HepG2 (cell line): ENCODE measurements around the gene SSNA1. TPM values are rescaled to one million over a fixed set of nuclear protein-coding genes. Genes with fewer than 3 reads are reported as not detected.

ENCODE experiments used
- ATRX ChIP-seq: sonication (generic); formaldehyde crosslinking; IDR thresholded peaks from 2 replicates; pipeline ENCODE4 v1.4.0; 2020; ENCODE audit warnings: missing genetic modification reagents, borderline replicate concordance
- ELF1 ChIP-seq: sonication (generic); formaldehyde crosslinking; IDR thresholded peaks from 2 replicates; pipeline ENCODE4 v1.4.0; 2020; ENCODE audit warnings: missing genetic modification reagents
- FOXP4 ChIP-seq: sonication (generic); formaldehyde crosslinking; IDR thresholded peaks from 2 replicates; pipeline ENCODE4 v1.4.0; 2020; ENCODE audit warnings: missing genetic modification reagents
- IRF2 ChIP-seq: IDR thresholded peaks from 2 replicates; pipeline ENCODE4 v1.6.1; 2018; ENCODE audit warnings: missing genetic modification reagents, missing compliant biosample characterization
- KAT8 ChIP-seq: IDR thresholded peaks from 2 replicates; pipeline ENCODE4 v1.6.1; 2016; ENCODE audit warnings: missing genetic modification reagents, missing compliant biosample characterization
- NKX3-1 ChIP-seq: sonication (generic); formaldehyde crosslinking; IDR thresholded peaks from 2 replicates; pipeline ENCODE4 v1.5.0; 2020; ENCODE audit warnings: missing genetic modification reagents
- PBX2 ChIP-seq: IDR thresholded peaks from 2 replicates; pipeline ENCODE4 v1.6.1; 2016; ENCODE audit warnings: control low read depth
- PHF8 ChIP-seq: sonication (generic); formaldehyde crosslinking; IDR thresholded peaks from 2 replicates; pipeline ENCODE4 v1.5.0; 2020; ENCODE audit warnings: missing genetic modification reagents
- SOX6 ChIP-seq, 2 experiments: fragments of 450-650 bp in 1 of 2; sonication (generic) in 1 of 2; formaldehyde crosslinking in 1 of 2; IDR thresholded peaks; 2 replicates each; pipeline versions ENCODE4 v1.4.0 to v1.6.1; 2017 to 2020; ENCODE audit warnings: antibody characterized with exemption in 1 of 2, mild to moderate bottlenecking in 1 of 2, missing genetic modification reagents in 1 of 2
- TBX2 ChIP-seq: sonication (generic); formaldehyde crosslinking; IDR thresholded peaks from 2 replicates; pipeline ENCODE4 v1.5.0; 2020; ENCODE audit warnings: missing genetic modification reagents, mild to moderate bottlenecking, borderline replicate concordance
- ZC3H13 ChIP-seq: sonication (generic); formaldehyde crosslinking; IDR thresholded peaks from 2 replicates; pipeline ENCODE4 v1.8.1; 2023; ENCODE audit warnings: mild to moderate bottlenecking, missing genetic modification reagents, moderate library complexity
- ZFP82 ChIP-seq: sonication (generic); formaldehyde crosslinking; IDR thresholded peaks from 2 replicates; pipeline ENCODE4 v1.5.1; 2020; ENCODE audit warnings: mild to moderate bottlenecking, missing genetic modification reagents, borderline replicate concordance
- ZHX1 ChIP-seq: sonication (generic); formaldehyde crosslinking; IDR thresholded peaks from 2 replicates; pipeline ENCODE4 v1.8.1; 2022; ENCODE audit warnings: low read depth, mild to moderate bottlenecking, missing genetic modification reagents
- ZMYM3 ChIP-seq: sonication (generic); formaldehyde crosslinking; IDR thresholded peaks from 2 replicates; pipeline ENCODE4 v1.5.1; 2020; ENCODE audit warnings: mild to moderate bottlenecking, missing genetic modification reagents
- ZNF180 ChIP-seq: sonication (generic); formaldehyde crosslinking; IDR thresholded peaks from 2 replicates; pipeline ENCODE4 v1.4.0; 2020; ENCODE audit warnings: low read depth, missing genetic modification reagents, borderline replicate concordance
- ZNF30 ChIP-seq: sonication (generic); formaldehyde crosslinking; IDR thresholded peaks from 2 replicates; pipeline ENCODE4 v1.5.0; 2020; ENCODE audit warnings: mild to moderate bottlenecking, missing genetic modification reagents
- ZNF574 ChIP-seq: sonication (generic); formaldehyde crosslinking; IDR thresholded peaks from 2 replicates; pipeline ENCODE4 v1.4.0; 2020; ENCODE audit warnings: missing genetic modification reagents
- ZNF740 ChIP-seq: sonication (generic); formaldehyde crosslinking; IDR thresholded peaks from 2 replicates; pipeline ENCODE4 v1.4.0; 2020; ENCODE audit warnings: missing genetic modification reagents
- ZNF790 ChIP-seq: sonication (generic); formaldehyde crosslinking; IDR thresholded peaks from 2 replicates; pipeline ENCODE4 v1.8.0; 2022; ENCODE audit warnings: missing genetic modification reagents, mild to moderate bottlenecking, borderline replicate concordance
- polyA plus RNA-seq, 8 experiments: library from polyadenylated mRNA; depleted of rRNA in 3 of 8; stranded (reverse) in 7 of 8; unstranded in 1 of 8; fragments of >200 nt; fragmentation: Illumina TruSeq in 4 of 8; extraction: Trizol in 4 of 8; gene quantifications; 2 replicates each; pipeline versions ENCODE4 v1.2.1 to v1.2.3, GENCODE V29; 2011 to 2016; ENCODE audit warnings: low read depth in 4 of 8, missing spikeins in 1 of 8, mixed read lengths in 1 of 8; ENCODE audit not compliant: insufficient read depth in 1 of 8
- total RNA-seq, 5 experiments: library from RNA; depleted of rRNA; stranded (reverse); fragments of >200 nt; fragmentation: Illumina TruSeq; extraction: Trizol; gene quantifications; 2 replicates each; pipeline ENCODE4 v1.2.3, GENCODE V29; 2016; ENCODE audit warnings: low read depth in 1 of 5

Gene SSNA1
- total and polyA plus RNA-seq, 2 of the 13 experiments (the other 11 are each of a cell fraction or from before 2014, with no cell fraction given), result 35.9 to 49.4 TPM

GRCh38 chr9:137229903-137230704 is 41.6 kb downstream of the SSNA1 start (continued):
- TF ChIP-seq KAT8 (peak; percentile 62), IRF2 (CRISPR knock-in tag) (peak; percentile 22; the same call in 1 of the 2 replicates), ZNF740 (CRISPR knock-in tag) (peak; percentile 20; the same call in 1 of the 2 replicates), ATRX (CRISPR knock-in tag) (no peak), FOXP4 (CRISPR knock-in tag) (peak; percentile 53), PBX2 (CRISPR knock-in tag) (peak; percentile 58; the same call in 1 of the 2 replicates), ZNF180 (no peak), ZC3H13 (CRISPR knock-in tag) (peak; percentile 95; the same call in 1 of the 2 replicates), ZNF30 (no peak), PHF8 (CRISPR knock-in tag) (no peak), ZNF790 (CRISPR knock-in tag) (no peak), SOX6 (IDR thresholded peaks at IDR 0.05) (no peak), SOX6 (CRISPR knock-in tag; IDR thresholded peaks at IDR 0.05) (peak; percentile 44; the same call in 1 of the 2 replicates), ZFP82 (CRISPR knock-in tag) (peak; percentile 96), TBX2 (peak; percentile 55; the same call in 1 of the 2 replicates), ZNF574 (CRISPR knock-in tag) (peak; percentile 72), ZMYM3 (CRISPR knock-in tag) (0 out of 2 replicates have a peak, but pooled peaks have one; percentile 22), ELF1 (CRISPR knock-in tag) (0 out of 2 replicates have a peak, but pooled peaks have one; percentile 24), NKX3-1 (CRISPR knock-in tag) (0 out of 2 replicates have a peak, but pooled peaks have one; percentile 56), ZHX1 (CRISPR knock-in tag) (peak; percentile 36; the same call in 1 of the 2 replicates)
